KMS-11 (cell line): ENCODE data around the gene CCNQ.

Source experiments
- H2AFZ ChIP-seq: fragments of 200-600 bp; sonication (generic); 2 replicates; pipeline ENCODE4 v1.6.1; 2016; ENCODE audit warnings: antibody characterized with exemption, mixed run types, low read depth
- H3K27ac ChIP-seq: fragments of 200-600 bp; sonication (generic); 2 replicates; pipeline ENCODE4 v1.6.1; 2016; ENCODE audit warnings: mild to moderate bottlenecking, mixed run types
- H3K27me3 ChIP-seq: fragments of 200-600 bp; sonication (generic); 2 replicates; pipeline ENCODE4 v1.6.1; 2017; ENCODE audit warnings: mild to moderate bottlenecking, low read depth, mixed run types, moderate library complexity; ENCODE audit not compliant: insufficient read depth
- H3K36me3 ChIP-seq: fragments of 200-600 bp; sonication (generic); 2 replicates; pipeline ENCODE4 v1.6.1; 2017; ENCODE audit warnings: mild to moderate bottlenecking, mixed run types; ENCODE audit not compliant: insufficient read depth
- H3K4me1 ChIP-seq: fragments of 200-600 bp; sonication (generic); 2 replicates; pipeline ENCODE4 v1.6.1; 2016; ENCODE audit warnings: mild to moderate bottlenecking, low read depth, mixed run types; ENCODE audit not compliant: poor library complexity, severe bottlenecking
- H3K4me2 ChIP-seq: fragments of 200-600 bp; sonication (generic); 2 replicates; pipeline ENCODE4 v1.7.0; 2016; ENCODE audit warnings: mild to moderate bottlenecking, mixed run types
- H3K4me3 ChIP-seq: fragments of 200-600 bp; sonication (generic); IDR thresholded peaks from 2 replicates; pipeline ENCODE4 v1.6.1; 2017; ENCODE audit warnings: low read depth, low read length, mixed read lengths; ENCODE audit not compliant: insufficient read depth
- H3K79me2 ChIP-seq: fragments of 200-600 bp; sonication (generic); 2 replicates; pipeline ENCODE4 v1.6.1; 2016; ENCODE audit warnings: low read depth, mixed run types; ENCODE audit not compliant: insufficient read depth
- H3K9ac ChIP-seq: fragments of 200-600 bp; sonication (generic); 2 replicates; pipeline ENCODE4 v1.6.1; 2016; ENCODE audit warnings: mild to moderate bottlenecking, mixed run types
- H4K20me1 ChIP-seq: fragments of 200-600 bp; sonication (generic); 2 replicates; pipeline ENCODE4 v1.6.1; 2016; ENCODE audit warnings: mild to moderate bottlenecking, mixed run types; ENCODE audit not compliant: insufficient read depth
- CTCF ChIP-seq: fragments of 200-600 bp; sonication (generic); conservative IDR thresholded peaks from 2 replicates; pipeline ENCODE4 v1.6.1; 2017; ENCODE audit warnings: low read depth, mild to moderate bottlenecking, antibody characterized with exemption, low read length, moderate library complexity, mixed read lengths

CCNQ gene

GRCh38 chrX:153576961-153577360 is 22.0 kb downstream of the CCNQ start:
- TF ChIP-seq CTCF, result no peak

GRCh38 chrX:153576239-153576870 is 22.6 kb downstream of the CCNQ start:
- peaks cover 42% of the 10 kb centered on the region; the same call in 1 of the 2 replicates for H3K27me3 ChIP-seq
- H3K9ac ChIP-seq, result no peak overlapping the region
- H2AFZ ChIP-seq, result no peak overlapping the region
- no peak overlapping the region for H3K4me2 ChIP-seq
- TF ChIP-seq CTCF, result no peak
- H3K27ac ChIP-seq, result no peak overlapping the region
- no peaks in the 10 kb centered on the region for H3K36me3 ChIP-seq
- no peaks in the 10 kb centered on the region for H4K20me1 ChIP-seq
- no peaks in the 10 kb centered on the region for H3K79me2 ChIP-seq
- H3K4me3 ChIP-seq, result no peak overlapping the region
- no peaks in the 10 kb centered on the region for H3K4me1 ChIP-seq

More at GRCh38 chrX:153576961-153577360, 22.0 kb downstream of the CCNQ start:
- Histone ChIP-seq H3K4me1 (no peaks in the 10 kb centered on the region), H3K27ac (no peak overlapping the region), H2AFZ (no peak overlapping the region), H3K4me2 (no peak overlapping the region), H3K9ac (no peak overlapping the region), H4K20me1 (no peaks in the 10 kb centered on the region), H3K27me3 (peaks cover 42% of the 10 kb centered on the region; the same call in 1 of the 2 replicates), H3K4me3 (no peak overlapping the region), H3K79me2 (no peaks in the 10 kb centered on the region), H3K36me3 (no peaks in the 10 kb centered on the region)

- no peaks in the 10 kb centered on the region for H4K20me1 ChIP-seq
- H3K4me2 ChIP-seq, result no peak overlapping the region
- H3K4me3 ChIP-seq, result no peak overlapping the region
- no peak overlapping the region for H3K9ac ChIP-seq
- no peak for TF ChIP-seq CTCF
- H3K27ac ChIP-seq, result no peak overlapping the region
- H3K79me2 ChIP-seq, result no peaks in the 10 kb centered on the region
- no peaks in the 10 kb centered on the region for H3K36me3 ChIP-seq
- no peak overlapping the region for H2AFZ ChIP-seq
- H3K4me1 ChIP-seq, result no peaks in the 10 kb centered on the region
- H3K27me3 ChIP-seq, result peaks cover 45% of the 10 kb centered on the region; the same call in 1 of the 2 replicates
These were observed 25.0 kb downstream of the CCNQ start for GRCh38 chrX:153573984-153574383.

- no peak overlapping the region for H3K9ac ChIP-seq
- no peak overlapping the region for H3K27ac ChIP-seq
- H3K4me1 ChIP-seq, result no peaks in the 10 kb centered on the region
- no peaks in the 10 kb centered on the region for H4K20me1 ChIP-seq
- no peak overlapping the region for H3K4me2 ChIP-seq
- H2AFZ ChIP-seq, result no peak overlapping the region
- H3K27me3 ChIP-seq, result peaks cover 47% of the 10 kb centered on the region; the same call in 1 of the 2 replicates
- H3K36me3 ChIP-seq, result no peaks in the 10 kb centered on the region
- no peaks in the 10 kb centered on the region for H3K79me2 ChIP-seq
- no peak overlapping the region for H3K4me3 ChIP-seq
- TF ChIP-seq CTCF, result no peak
These were observed 26.3 kb downstream of the CCNQ start for GRCh38 chrX:153572601-153573000.
